HL-60/S4 (cell line): Measurements from ENCODE around the gene PLAU.
"Not testable (repeated sequence)": the region's sequence is repeated elsewhere in the genome, so short reads cannot be mapped to it uniquely, and the experiment has no call there.

ENCODE experiments used
- in situ Hi-C: fragments of 300-500 bp; cut with MboI; formaldehyde crosslinking; loops from 2 replicates; pipeline ENCODE4 v1.14.3; 2022; ENCODE audit warnings: low sequenced_read_pairs

The PLAU gene

DNA sequence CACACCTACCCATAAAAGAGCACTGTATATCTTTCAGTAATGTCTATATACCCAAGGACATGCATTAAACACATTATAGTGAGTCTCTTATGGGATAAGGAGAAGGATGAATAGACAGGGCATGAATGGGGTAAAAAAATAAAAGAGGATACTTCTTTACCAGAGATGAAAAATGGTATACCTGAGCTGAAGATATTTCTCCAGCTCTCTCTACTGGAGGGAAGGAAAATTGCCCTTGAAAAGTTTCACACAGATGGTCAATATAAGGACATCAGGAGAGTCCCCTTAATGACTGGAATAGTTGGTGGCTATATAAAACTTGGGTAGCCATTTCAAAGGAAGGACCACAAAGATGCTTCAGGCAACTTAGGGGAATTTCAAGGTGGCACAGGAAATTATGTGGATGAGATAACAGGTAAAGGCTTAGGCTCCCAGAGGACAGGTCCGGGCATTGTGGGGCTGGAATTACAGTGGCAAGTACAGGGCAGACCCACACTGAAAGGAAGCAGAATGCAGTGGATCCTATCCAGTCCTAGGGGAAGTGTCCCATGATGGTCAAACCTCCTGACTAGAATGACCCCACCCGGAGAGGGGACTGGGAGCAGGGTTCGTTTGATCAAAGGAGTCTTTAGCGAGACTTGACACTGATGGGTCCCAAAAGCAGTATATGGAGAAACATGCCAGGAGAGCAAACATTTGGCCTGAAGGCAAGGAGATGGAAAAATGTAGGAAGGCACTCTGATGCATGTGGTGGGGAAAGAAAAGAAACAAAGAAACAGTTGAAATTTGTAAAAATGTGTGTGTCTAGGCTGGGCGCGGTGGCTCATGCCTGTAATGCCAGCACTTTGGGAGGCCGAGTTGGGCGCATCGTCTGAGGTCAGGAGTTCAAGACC lies 35.6 kb downstream of the PLAU start:
- in situ Hi-C loops: loop anchor here (10.0 kb wide), 1 partner anchor 102 kb away; no protein-coding TSS in a partner anchor

DNA sequence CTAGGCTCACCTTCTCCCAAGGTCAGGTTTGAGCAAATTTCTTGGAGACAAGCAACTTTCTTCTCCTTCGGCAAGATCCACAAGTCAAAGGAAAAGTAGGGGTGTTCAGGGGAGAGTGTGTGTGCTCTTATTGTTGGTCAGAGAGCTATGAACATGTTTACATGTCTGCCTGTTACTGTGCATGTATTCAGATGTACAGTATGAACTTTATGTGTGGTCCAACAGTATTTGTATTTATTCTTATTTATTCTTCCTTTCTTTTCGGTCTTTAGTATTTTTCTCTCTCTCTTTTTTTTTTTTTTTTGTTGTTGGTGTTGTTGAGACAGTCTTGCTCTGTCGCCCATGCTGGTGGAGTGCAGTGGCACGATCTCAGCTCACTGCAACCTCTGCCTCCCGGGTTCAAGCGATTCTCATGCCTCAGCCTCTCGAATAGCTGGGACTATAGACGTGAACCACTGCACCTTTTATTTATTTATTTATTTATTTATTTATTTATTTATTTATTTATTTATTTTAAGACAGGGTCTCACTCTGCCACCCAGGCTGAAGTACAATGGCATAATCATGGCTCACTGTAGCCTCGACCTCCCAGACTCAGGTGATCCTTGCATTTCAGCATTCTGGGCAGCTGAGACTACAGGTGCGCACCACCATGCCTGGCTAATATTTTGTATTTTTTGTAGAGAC lies 38.2 kb downstream of the PLAU start:
- in situ Hi-C loops: loop anchor here (10.0 kb wide), 1 partner anchor 104 kb away; no protein-coding TSS in a partner anchor

DNA sequence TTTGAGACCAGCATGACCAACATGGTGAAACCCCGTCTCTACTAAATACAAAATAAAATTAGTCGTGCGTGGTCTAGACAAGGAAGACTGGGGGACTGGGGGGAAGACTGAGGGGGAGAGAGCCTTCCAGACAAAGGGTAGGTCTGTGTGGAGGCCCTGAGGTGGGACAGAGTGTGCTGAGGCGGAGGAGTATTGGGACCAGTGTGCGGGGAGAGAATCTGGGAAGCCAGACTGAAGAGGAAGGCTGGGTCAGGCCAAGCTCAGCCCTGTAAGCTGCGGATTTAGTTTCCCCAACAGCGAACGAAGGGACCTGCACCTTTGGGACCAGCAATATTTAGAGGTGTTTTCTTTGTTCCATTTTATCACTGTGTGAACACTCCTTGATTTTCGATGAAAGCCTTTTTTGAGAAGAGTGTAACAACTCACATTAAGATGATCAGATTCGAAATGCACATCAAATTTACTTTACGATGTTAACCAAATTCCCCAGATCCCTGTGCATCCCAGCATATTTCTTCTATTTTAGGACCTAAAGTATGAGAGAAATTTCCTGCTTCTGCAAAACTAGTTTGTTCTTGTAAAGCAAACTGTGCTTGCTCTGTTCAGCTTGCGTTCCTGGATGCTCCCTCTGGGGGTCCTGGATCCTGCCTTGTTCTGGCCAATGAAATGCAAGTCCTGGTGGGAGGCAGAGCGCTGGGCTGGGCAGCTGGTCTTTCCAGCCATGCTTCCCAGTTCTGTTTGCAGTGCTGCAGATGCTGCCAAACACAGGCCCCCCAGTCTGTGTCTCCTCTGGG lies 39.4 kb downstream of the PLAU start:
- in situ Hi-C loops: no loop called here

DNA sequence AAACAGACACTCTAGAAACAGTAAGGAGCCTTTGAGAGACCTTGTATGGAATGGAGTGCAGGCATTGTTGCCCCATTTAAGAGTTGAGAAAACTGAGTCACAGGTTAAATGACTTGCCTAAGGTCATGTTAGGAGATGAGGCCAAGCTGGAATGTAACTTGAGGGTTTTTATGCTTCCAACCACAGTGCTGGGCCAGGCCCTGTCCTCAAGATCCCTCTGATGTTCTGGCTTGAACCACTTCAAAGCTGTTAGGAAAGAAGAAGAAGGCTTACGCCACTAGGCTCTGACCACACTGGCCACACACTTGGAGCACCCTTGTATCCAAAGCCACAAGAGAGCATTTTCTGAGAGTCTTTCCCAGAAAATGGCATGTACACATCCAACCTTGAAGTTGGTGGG lies 42.7 kb downstream of the PLAU start:
- in situ Hi-C loops: no loop called here

DNA sequence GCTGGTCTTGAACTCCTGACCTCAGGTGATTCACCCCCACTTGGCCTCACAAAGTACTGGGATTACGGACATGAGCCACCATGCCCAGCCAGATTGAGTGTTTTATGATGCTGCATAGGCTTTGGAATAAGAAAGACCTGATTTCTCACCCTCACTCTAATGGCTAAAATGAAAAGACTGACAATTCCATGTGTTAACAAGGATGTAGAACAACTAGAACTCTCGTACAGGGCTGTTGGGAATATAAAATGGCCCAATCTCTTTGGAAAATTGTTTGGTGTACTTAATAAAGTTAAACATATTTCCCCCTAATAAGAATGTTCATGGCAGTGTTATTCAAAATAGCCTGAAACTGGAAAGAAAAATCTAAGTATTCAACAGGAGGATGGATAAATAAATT lies 43.8 kb downstream of the PLAU start:
- in situ Hi-C loops: no loop called here

DNA sequence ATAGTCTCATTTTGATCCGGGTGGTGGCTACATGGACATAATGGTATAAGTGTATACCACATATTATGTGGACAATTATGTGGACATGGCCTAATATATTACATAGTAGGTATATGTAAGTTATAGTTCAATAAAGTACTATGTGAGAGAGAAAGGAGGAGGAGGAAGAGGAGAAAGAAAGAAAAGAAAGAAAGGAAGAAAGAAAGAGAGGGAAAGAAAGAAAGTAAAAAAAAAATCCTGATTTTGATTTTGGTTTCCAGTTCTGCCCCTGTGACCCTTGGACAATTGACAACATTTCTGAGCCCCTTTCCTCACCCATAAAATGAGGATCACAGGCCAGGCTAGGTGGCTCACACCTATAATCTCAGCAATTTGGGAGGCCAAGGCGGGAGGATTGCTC lies 44.8 kb downstream of the PLAU start:
- in situ Hi-C loops: no loop called here

DNA sequence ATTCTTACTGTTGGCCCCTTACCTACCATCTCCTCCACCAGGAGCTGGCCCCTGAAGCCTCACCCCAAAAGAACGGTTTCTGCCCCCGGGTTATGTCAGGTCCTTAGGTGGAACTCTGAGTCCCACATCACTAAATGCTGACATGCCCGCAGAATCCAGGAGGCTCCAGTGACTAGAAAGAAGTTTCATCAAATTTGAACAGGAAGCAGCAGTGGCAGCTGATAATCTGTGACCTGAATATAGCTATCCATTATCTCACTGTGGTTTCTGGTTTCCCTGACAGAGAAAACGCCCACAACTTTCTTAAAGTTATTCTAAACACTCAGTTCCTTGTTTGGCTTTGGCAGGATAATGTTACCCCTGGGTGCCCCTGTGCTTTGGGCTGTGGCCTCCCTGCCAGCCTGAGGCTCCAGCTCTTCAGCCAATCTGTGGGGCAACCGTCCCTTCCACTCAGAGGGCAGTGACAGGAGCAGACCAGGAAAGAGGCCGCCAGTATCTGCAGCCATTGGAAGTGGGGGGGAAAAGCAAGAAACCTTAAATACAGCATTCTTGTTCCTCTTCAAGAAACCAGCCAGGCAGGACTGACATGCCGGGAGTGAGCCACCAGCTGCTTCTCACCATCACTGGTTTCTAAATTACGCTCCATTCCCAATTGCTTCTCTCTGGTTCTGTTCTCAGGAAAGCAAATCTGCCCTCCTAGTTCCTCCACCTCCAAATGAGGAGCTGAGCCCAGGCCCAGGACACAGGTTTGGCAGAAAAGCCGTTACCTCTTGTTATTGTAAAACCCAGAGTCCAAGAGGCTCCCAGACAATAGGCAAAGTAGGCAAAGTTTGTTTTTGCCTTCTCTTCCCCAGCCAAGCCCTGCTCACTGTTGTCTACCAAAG lies 45.8 kb downstream of the PLAU start:
- in situ Hi-C loops: no loop called here

DNA sequence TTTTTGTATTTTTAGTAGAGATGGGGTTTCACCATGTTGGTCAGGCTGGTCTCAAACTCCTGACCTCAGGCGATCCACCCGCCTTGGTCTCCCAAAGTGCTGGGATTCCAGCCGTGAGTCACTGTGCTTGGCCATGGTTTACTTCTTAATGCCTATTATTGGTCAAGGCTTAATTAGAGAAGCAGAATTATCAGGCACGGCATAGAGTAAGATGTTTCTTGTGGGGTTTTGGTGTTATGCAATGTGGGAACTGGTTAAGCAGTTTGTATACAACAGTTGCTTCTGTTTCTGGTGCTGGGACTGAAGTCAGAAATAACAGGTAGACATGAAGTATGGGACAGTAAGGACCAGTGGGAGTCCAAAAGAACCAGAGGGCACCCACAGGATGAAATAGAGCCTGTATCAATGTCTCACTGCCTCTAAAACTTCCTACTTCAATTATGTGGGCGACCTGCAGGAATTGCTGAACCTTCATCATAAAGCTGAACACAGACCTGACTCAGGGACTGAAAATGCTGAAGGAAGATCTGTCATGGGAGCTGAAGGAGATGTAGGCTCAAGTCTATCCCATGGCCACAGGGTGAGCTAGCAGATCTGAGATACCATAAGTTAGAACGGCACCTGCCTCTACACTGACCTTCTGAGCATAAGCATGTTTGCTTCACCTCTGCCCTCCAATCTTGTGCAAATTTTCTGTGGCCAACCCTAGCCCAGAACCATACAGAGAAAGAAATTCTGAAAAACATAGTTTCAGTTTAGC lies 48.7 kb downstream of the PLAU start:
- in situ Hi-C loops: no loop called here

DNA sequence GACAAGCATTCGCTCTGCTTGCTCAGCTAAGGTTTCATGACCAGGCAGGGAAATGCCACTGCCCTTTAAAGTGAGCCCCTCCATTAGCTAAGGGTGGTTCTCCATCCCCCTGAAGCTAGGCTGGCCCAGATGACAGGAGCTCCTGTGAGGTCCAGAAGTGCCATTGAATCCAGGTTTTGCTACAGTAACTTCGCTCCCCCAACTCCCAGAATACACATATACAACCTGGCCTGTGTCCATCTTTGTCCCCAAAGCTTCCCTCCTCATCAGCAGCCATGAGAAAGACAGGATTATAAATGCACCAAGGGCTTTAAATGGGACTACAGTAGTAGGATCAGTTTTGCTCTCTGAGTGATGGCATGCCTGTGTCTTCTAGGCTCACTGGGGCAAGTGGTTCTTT lies 51.5 kb downstream of the PLAU start:
- in situ Hi-C loops: no loop called here

DNA sequence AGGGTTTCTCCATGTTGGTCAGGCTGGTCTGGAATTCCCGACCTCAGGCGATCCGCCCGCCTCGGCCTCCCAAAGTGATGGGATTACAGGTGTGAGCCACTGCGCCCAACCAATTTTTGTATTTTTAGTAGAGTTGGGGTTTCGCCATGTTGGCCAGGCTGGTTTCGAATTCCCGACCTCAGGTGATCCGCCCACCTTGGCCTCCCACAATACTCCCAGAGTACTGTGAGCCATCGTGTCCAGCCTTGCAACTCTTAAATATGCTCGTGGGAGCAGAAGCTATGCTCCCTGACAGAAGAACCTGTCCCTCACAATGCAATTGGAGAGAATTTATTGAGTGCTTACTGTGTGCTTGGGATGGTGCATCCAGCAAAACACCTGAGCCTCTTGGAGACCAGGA lies 52.6 kb downstream of the PLAU start:
- in situ Hi-C loops: not testable (repeated sequence)

DNA sequence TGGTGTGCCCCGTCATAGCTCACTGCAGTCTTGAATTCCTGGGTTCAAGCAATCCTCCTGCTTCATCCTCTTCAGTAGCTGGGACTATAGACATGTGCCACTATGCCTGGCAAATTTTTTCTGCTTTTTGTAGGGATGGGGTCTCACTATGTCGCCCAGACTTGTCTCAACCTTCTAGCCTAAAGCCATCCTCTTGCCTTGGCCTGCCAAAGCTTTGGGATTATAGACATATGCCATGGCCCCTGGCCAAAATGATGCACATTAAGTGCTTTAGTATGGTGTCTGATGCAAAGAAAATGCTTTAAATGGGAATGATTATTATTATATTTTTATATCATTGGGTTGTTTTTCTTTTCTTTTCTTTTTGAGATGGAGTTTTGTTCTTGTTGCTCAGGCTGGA lies 53.8 kb downstream of the PLAU start:
- in situ Hi-C loops: no loop called here

DNA sequence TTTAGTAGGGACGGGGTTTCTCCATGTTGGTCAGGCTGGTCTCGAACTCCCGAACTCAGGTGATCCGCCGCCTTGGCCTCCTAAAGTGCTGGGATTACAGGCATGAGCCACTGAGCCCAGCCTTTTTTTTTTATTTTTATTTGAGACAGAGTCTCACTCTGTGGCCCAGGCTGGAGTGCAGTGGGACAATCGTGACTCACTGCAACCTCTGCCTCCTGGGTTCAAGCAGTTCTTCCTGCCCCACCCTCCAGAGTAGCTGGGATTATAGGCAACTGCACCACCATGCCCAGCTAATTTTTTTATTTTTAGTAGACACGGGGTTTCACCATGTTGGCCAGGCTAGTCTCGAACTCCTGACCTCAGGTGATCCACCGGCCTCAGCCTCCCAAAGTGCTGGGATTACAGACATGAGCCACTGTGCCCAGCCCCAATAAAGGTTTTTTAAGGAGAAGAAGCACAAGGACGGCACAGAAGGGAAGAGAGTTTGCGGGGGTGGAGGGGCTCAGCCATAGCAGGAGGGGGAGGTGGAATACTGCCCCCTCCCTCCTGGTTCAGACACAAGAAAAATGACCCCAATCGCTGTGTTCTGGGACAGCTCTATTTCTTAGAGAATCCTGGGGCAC lies 54.4 kb downstream of the PLAU start:
- in situ Hi-C loops: not testable (repeated sequence)

DNA sequence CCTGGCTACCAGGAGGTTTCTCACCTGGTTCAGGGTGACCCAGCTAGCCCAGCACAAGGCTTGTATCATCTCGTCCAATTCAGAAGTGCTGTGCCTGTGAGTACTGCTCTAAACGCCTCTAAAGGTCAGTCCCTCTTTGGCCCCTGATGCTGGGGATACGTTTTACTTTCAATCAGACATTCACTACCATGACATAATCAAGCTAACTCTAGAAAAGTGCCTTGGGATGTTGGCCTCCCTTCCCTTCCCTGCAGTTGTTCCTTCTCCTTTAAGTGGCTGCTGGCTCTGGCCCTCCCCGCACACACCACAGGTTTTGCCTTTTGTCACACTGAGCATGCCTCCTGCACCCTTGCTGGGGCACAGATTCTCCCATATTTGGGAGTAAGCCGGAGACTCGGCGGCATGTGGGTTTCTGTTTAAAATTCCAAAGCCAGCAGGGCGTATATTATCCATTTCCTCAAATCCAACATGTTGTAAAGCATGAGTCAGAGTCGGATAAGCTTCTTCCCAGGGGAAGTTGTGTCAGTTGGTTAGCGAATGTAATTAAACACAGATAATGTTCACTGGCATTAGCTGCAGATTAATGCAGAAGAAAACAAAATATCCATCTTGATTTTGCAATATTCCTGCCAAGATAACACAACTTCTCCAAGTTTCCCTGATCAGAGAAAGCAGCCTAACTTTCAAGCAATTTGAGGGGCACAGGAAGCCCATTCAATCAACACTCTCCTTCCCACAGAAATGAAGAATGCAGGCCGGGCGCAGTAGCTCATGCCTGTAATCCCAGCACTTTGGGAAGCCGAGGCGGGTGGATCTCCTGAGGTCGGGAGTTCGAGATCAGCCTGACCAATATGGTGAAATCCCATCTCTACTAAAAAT lies 55.2 kb downstream of the PLAU start:
- in situ Hi-C loops: no loop called here

DNA sequence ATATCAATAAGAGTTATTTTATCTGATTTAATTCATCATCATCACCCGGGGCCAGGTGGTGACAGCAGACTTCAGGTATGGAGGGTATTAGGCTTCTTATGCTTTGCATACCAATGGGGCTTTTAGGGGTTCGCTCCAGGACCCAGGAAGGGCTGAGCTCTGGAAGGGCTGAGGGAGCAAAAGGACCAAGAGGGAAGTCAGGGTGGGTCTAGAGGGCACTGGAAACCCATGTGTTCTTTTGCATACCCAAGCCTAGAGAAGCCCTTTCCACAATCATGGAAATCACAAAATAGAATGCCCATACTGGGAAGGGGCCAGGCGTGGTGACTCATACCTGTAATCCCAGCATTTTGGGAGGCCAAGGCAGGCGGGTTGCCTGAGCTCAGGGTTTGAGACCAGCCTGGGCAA lies 56.1 kb downstream of the PLAU start:
- in situ Hi-C loops: no loop called here
